Measurements from ENCODE around the gene F12.
"Not testable (repeated sequence)": the region's sequence is repeated elsewhere in the genome, so short reads cannot be mapped to it uniquely, and the experiment has no call there.

The F12 gene

DNA sequence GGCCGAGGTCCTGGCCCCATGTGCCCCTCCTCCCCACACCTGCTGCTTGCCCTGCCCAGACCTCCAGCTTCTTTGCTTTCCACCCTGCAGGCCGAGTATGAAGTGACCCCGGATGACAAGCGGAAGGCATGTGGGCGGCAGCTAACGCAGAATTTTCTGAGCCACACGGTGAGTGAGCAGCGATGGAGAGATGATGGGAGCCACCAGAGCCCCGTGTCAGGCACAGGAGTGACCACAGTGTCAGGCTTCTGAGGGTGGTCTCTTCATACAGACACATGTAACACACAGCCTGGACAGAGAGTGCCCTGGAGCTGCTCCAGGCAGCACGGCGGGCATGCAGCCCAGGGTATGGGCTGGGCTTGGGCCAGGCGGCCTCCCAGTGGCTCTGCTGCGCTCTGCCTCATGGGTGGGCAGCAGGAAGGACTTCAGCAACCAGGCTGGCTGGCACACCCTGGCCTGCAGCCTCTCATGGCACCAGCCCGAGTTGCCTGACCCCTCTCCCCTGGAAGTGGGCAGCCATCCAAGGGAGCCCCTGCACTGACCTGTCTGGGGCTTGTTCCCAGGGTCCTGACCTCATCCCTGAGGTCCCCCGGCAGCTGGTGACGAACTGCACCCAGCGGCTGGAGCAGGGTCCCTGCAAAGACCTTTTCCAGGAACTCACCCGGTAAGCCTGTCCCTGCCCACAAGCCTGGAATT is 22.9 kb upstream of the F12 start:
- no peak for DNase-seq (ENCODE audit: low read depth)

DNA sequence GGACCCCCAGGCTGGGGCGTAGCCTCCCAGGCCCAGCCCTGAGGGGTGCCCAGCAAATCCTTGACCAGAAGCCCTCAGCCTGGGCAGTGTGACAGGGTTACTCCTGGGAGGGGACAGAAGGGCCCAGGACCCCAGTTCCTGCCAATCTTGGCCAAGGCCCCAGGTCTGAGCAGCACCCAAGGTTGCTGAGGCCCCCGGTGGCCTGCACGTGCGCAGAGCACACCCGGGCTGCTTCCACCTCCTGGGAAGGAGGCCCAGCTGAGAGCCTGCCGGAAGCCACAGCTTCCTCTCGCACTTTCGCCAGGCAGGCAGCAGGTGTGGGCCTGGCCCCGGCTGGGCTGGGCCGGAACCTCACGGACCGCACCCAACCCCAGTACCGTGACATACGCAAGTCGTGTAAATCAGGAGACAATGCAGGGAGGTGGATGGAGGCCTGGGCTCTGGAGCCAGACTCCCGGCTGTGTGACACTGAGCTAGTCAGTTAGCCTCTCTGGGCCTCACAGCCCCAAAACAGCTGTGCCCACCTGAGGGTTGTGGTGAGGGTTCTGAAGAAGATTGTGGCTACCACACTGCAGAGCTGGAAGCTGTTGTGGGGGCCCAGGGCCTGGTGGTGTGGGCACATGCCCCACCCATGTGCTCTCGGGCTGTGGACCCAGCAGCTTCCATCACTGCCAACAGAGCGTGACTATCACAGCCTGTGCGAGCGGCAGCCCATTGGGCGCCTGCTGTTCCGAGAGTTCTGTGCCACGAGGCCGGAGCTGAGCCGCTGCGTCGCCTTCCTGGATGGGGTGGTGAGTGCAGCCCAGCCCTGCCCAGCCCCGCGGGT is 22.2 kb upstream of the F12 start:
- DNase-seq (ENCODE audit: low read depth) = peak; percentile 60

DNA sequence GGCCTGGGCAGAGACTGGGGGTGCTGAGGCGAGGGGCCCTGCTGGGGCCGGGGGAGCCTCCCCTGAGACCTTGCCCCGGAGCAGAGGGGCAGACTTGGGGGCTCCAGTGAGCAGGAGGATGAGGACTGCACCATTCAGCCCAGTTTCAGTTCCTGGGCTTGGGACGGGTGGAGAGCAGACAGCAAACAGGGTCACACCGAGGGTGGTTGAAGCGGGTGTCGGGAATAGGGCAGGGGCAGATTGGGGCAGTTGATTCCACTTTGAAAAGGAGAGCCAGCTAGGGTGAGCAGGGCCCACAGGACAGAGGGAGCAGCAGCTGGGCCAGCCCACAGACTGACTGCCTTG is 21.6 kb upstream of the F12 start:
- DNase-seq (ENCODE audit: low read depth) = no peak

DNA sequence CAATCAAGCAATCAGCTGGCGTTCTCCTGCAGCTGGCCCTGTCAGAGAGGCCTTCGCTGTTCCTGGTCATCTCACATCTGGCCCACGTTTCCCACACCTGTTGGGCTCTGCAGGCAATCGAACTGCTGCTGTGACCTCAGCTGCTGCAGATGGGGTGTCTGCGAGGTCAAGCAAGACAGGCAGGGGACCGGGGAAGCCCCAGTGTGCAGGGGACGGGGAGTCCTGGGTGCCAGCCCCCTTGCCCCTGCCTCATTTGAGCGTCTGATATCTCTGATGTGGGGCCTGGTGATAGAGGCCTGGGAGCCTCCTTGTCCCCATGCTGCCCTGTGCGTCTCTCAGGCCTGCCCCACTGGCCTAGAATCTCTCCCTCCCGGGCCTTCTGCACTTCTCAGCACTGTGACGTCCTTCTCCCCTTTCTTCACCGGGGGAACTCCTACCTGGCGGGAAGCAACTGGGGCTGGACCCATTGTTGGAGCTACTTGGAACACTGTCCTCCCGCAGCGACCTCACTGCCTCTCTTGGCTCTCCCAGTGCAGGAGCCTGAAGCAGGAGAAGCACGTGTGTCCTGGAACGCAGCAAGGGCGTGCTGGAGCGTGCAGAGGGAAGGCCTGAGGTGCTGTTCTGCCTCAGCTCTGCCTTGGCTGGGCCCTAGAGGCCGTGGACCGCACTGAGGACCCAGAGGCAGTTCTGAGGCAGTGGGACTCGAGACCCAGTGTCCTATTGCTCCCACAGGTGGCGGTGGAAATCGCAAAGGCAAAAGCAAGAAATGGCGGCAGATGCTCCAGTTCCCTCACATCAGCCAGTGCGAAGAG is 21.0 kb upstream of the F12 start:
- no peak for DNase-seq (ENCODE audit: low read depth)

DNA sequence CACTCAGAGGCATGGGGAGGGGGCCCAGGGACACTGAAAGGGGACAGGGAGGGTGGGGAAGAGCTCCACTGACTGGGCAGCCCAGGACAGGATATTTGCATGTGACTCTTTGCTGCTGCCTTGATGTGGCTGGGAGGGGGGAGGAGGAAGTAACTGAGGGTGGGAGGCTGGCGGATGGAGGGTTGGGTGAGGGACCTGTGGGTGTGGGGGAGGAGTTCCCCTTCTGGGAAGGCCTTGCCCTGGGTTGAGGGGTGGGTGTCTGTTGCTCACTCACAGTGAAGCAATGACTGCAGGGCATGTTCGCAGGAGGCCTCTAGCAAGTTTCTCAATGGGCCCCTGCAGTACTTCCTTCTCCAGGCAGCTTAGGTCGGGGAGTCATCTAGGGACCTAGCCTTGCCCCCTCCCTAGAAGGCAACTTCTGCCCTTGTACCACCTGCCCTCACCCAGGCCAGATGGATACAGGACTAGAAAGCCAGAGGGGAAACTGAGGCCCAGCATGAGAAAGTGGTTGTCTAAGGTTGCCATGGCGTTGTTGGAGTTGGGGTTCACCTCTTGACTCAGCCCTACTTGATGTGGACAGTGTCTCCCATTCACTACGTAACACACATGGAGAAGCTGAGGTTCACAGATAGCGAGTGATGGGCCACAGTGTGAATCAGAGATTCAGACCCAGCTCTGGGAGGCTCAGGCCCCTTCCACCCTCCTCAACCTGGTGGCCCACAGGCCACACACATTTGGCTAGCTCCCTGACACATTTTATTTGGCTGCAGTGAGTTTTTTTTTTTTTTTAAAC is 20.1 kb upstream of the F12 start:
- DNase-seq (ENCODE audit: low read depth) = peak; percentile 66

DNA sequence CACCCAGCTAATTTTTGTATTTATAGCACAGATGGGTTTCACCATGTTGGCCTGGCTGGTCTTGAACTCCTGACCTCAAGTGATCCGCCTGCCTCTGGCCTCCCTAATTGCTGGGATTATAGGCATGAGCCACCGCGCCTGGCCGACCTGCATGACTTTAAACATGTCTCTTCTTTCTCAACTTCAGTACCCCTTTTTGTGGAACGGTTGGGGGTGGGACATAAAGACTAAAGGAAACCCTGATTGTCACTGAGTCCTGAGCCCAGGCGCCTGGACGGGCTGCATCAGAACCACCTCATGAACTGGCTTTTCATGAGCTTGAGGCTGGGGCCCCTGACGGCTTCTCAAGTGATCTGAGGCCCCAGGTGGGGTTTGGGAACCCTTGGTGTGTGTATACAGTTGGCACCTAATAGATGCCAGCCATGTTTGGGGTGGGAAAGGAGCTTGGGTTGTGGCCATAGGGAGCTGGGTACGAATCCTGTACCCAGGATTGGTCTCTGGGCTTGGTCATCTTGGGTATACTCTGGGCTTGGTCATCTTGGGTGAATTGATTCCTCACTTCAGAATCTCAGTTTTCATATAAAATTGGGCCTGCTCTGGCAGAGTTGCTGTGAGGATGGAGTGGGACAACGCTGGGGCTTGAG is 19.3 kb upstream of the F12 start:
- no peak for DNase-seq (ENCODE audit: low read depth)

DNA sequence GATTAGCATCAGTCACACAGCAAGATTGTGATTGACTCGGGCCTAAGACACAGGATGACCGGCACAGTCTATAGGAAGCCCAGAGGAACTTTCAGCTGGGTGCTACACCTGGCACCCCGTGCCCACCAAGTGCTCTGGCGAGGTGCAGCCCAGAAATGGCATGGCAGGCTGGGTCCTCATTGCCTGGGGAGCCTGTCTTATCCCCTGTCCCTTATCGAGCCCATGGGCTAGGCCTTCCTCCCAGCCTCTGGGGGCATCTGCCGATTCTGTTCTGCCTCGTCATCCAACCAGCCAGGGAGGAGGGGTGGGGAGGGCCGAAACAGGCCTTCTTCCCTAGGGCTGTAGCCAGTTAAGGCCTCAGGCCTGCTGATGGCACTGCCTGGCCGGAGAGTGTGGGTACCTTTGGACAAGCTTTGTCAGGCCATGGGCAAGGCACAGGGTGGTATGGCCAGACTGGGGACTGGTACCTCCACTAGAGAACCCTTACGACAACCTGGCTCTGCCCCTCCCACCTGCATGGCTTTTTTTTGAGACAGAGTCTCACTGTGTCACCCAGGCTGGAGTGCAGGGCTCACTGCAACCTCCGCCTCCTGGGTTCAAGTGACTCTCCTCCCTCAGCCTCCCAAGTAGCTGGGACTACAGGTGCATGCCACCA is 18.7 kb upstream of the F12 start:
- DNase-seq (ENCODE audit: low read depth) = no peak

DNA sequence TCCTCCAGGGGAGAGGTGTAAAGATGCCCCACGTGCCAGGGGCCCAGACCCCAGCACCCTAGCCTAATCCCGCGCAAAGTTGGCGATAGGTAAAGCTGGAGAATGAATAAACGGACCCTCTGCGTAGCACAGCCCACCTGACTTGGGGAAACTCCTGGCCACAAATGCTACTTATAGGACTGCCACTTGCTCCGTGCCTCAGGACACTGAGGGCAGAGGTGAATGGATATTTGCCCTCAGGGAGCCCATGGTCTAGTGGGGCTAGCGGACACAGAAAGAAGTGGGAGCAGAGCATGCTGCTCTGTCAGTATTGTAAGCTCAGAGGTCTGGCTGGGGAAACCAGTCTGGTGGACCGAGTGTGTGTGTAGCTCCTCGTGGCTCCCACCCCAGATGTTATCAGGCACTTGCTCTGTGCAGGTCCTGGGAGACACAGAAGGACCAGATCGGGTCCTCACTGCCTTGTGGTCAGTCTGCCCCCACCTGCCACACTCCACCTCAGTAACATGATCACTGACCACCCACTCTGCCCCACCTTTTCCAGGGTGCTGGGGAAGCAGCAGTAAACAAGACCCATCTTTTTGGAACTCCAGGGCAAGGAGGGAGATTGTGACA is 18.0 kb upstream of the F12 start:
- DNase-seq (ENCODE audit: low read depth) = no peak

DNA sequence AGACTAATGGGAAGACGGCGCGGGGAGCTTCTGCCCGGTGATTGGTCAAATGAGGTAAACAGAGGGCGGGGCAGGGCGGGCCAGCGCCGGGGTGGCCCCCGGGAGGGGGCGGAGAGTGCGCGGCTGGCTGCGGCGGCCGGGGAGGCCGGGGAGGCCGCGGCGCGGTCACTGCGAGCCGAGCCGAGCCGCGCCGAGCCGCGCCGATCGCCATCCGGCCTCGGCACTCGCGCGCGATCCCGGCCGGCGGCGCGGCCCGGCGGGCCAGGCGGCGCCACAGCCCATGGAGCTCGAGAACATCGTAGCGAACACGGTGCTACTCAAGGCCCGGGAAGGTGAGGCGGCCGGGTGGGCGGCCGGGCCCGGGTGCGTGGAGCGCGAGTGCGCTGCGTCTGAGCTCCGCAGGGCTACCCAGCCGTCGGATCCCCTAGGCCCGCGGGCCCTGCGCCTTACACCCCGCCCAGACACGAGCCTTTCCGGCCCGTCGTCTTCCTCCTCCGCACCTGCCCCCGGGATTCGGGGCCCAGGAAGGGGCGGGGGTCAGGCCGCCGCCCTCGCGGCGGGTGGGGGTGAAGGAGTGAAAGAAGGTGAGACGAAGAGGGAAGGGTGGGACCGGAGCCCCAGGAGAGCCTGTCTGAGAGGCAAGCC is 17.3 kb upstream of the F12 start, which contains the start of gene GRK6:
Gene GRK6 (plus strand): TSS at position 111 of the 645 bp plus-strand sequence. CDS start 170 bp downstream, at position 281.
- no peak for DNase-seq (ENCODE audit: low read depth)

DNA sequence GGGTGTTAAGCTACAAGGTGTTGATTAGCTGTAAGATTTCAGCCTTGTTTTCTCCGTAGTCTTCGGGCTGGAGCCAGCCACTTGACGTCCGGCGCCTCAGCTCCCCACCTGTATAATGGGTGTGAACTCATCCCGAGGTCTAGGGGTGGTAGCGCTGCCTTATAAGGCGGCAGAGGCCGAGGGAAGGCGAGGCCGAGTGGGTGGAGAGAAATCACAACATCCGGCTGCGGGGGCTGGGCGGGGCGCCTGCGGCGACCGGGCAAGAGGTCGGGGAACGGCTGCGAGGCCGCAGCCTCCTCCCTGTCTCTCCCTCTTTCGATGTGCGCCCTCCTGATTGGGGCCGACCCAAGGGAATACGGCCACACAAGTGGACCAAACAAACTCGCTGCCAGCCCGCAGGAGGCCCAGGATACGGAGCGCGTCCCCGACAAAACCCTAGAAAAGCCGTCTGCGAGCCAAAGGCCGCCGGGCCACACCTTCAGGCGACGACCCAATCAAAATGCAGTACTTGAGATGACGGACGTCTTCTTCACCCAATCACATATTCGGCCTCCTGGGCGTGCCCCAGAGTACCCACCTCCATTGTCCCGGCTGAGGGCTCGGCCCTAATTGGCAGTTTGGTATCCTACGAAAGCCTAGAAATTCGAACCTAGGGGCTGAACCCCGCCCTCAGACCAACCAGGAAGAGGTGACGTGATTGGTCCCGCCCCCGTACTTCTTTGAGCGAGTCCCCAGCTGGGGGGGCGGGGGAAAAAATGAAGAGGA is 16.6 kb upstream of the F12 start:
- DNase-seq (ENCODE audit: low read depth) = peak; percentile 99

DNA sequence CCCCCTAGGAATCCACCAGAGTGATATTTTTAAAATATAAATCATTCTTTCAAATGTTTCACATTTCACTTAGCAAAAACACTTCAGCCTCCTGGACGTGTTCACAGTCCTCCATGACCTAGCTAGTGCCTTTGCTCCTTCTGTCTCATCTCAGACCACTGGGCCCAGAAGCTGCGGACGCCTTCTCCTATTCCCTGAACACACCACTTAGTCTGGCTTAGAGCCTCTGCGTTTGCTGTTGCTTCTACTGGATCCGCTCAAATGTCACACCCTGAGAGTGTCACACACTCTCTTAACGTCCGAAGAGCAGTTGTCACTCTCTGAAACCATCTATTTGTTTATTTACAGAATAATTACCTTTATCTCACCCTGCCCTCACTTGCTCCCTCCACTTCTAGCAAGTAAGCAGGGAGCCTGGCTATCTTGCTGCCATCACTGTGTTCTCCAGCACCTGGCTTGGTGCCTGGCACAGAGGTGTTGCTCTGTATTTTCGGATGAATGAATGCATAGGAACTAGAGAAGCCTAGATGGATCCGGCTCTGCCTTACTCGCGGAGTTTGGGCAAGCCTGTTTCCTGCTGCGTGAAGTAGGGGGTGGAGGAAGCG is 15.9 kb upstream of the F12 start:
- DNase-seq (ENCODE audit: low read depth) = no peak

DNA sequence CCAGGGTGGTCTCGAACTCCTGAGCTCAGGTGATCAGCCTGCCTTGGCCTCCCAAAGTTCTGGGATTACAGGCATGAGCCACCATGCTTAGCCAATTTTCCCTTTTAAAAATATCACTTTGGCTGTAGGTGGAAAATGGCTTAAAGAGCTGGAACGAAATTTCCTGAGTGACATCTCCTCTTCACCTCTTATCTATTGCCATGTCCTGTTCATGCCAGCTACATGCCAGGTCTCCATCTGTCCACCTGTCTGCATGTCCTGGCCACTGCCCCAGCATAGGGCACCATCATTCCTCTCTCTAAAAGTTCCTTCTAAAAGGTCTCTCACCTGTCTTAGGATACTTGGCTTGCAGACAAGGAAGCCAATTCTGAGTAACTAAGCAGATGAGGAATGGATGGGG is 14.3 kb upstream of the F12 start:
- no peak for DNase-seq (ENCODE audit: low read depth)

DNA sequence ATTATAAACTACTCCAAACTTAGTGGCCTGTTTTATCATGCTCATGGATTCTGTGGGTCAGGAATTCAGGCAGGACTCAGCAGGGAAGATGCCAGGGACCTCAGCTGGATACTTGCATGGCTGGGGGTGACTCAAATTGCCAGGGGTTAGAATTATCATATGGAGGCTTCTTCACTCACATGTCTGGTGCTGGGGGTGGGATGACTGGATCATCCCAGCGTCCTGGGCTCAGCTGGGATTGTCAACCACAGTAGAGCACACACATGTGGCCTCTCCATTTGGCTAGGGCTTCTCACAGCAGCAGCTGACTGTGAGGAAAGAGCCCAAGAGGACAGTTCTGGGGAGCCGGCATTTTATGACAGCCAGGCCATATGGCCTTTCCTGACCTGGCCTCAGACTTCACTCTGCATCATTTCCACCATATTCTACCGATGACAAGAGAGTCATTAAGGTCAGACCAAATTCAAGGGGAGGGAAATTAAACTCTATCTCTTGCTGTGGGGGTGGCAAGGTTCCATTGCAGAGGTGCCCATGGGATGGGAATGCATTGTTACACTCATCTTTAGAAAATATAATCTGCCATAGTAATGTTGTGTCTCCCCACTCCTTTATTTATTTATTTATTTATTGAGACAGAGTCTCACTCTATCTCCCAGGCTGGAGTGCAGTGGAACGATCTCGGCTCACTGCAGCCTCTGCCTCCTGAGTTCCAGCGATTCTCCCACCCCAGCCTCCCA is 11.9 kb upstream of the F12 start:
- no peak for DNase-seq (ENCODE audit: low read depth)

DNA sequence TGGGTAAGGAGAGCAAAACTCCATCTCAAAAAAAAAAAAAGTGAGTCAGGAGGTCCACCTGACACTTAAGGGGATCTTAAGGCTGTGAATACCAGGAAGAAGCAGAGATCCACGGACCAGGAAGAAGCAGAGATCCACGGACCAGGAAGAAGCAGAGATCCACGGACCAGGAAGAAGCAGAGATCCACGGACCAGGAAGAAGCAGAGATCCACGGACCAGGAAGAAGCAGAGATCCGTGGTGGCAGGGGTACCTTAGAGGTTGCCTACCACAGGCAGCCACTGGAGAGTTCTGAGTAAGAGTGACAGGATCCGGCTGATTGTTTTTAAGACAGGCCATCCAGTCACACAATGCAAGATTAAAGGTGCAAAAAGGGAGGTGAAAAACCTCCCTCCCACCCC is 11.1 kb upstream of the F12 start:
- DNase-seq (ENCODE audit: low read depth) = not testable (repeated sequence)

DNA sequence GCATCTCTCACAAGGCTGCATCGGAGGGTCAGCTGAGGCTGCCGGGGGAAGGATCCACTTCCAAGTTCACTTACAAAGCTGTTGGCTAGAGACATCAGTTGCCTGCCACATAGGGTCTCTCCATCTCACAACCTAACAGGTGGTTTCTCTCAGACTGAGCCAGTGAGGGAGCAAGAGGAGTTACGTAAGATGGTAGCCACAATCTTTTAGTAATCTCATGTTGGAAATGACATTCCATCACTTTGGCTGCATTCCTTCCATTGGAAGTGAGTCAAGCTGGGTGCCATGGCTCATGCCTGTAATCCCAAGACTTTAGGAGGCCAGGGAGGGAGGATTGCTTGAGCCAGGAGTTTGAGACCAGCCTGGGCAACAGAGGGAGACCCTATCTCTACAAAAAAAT is 9.7 kb upstream of the F12 start:
- no peak for DNase-seq (ENCODE audit: low read depth)

DNA sequence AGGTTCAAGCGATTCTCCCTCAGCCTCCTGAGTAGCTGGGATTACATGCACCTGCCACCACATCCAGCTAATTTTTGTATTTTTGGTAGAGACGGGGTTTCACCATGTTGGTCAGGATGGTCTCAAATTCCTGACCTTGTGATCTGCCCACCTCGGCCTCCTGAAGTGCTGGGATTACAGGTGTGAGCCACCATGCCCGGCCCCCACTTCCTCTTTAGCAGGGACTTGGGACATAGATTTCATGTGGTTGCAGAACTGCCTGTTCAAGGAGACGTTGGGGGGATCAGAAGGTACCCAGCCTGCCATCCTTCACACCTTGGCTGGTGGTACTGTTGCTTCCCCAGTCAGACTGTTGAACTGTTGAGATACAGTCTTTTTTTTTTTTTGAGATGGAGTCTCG is 7.7 kb upstream of the F12 start:
- not testable (repeated sequence) for DNase-seq (ENCODE audit: low read depth)

DNA sequence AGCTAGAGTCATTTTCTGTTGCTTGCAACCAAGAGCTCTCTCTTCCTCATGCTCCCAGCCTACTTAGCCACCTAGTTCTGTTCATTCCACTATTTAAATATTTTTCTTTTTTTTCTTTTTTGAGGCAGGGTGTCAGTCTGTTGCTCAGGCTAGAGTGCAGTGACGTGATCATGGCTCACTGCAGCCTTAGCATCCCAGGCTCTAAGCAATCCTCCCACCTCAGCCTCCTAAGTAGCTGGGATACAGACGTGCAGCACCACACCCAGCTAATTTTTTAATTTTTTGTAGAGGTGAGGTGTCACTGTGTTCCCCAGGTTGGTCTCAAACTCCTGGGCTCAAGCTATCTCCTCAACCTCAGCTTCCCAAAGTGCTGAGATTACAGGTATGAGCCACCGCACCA is 5.1 kb upstream of the F12 start:
- no peak for DNase-seq (ENCODE audit: low read depth)

DNA sequence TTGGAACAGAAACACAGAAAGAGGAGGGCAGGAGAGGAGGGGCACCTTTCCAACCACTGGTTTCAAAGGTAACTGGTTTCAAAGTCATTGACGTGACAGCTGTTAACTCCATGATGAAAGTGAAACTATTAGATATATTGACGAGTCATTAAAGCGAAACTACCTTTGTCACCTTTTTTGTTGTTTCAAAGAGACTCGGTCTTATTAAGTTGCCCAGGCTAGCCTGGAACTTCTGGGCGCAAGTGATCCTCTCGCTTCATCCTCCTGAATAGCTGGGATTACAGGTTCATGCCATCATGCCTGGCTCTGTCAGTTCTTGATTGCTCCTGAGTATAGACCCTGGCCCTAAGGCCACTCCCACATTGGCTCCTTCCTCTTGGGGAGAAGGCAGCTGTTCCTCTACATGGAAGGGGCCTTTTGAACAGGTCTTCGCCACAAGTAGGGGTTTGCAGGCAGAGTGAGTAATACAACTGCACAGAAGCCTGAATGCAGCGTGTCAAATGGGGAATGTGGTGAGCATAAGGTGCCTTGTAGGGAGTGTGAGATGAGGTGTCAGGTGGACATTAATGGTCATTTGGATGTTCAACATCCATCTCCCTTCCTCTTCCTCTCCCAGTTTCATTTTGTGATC is 3.4 kb upstream of the F12 start:
- DNase-seq (ENCODE audit: low read depth) = no peak

Data from stimulated activated CD8-positive, alpha-beta memory T cell treated with anti-CD3 and anti-CD28 coated beads, Interleukin-7, amount 100 ng/mL, for 24 hours (primary cell).